Spleen (tissue), 7 donors: ENCODE measurements around the gene UROC1.

Experiments used
- POLR2A ChIP-seq, 3 donors: fragments of 450-650 bp; IDR thresholded peaks; one replicate each; pipeline ENCODE4 v1.5.1; 2017; ENCODE audit warnings: antibody characterized with exemption in 3 of 3, mild to moderate bottlenecking in 1 of 3
- POLR2AphosphoS5 ChIP-seq, 3 donors: sonication (generic); formaldehyde crosslinking; IDR thresholded peaks; one replicate each; pipeline ENCODE4 v1.5.1; 2017; ENCODE audit warnings: antibody characterized with exemption in 3 of 3
- TF ChIP-seq, protein P1 (sequence below), 11 experiments: fragments of 200-600 bp in 7 of 11; fragments of 450-650 bp in 4 of 11; sonication (generic) in 4 of 11; IDR thresholded peaks in 8 of 11; conservative IDR thresholded peaks in 3 of 11; 1 replicate in 7 of 11; 2 replicates in 4 of 11; pipeline versions ENCODE4 v1.4.0 to v1.8.0; 2016 to 2021; ENCODE audit warnings: antibody characterized with exemption in 11 of 11, inconsistent platforms in 4 of 11, mild to moderate bottlenecking in 1 of 11
- donor health status: DM: no; HTN: no; CAD: no; lungs with moderate emphysema.
- donor health status: DM: no; HTN: no; CAD: no.
- donor health status: DM: no; HTN: no; CAD: no.

DNA sequence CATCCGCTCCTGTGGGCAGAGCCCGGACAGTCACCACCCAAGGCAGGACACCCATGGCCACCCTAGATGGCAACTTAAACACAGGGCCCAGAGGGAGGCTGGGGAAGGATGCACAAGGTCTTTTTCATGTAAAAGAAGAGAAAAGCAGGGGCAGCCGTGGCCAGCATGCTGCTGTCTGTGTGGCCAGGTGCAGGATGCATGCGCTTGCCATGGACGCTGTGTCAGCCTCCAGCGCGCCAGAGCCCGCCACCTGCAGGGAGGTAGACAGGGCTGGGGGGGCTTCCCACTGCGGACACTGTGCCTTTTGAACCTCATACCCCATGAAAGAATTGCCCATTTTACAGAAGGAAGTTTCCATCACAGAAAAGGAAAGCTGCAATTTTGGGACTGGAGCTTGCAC lies 18.2 kb downstream of the UROC1 start:
- TF ChIP-seq, protein P1, sequence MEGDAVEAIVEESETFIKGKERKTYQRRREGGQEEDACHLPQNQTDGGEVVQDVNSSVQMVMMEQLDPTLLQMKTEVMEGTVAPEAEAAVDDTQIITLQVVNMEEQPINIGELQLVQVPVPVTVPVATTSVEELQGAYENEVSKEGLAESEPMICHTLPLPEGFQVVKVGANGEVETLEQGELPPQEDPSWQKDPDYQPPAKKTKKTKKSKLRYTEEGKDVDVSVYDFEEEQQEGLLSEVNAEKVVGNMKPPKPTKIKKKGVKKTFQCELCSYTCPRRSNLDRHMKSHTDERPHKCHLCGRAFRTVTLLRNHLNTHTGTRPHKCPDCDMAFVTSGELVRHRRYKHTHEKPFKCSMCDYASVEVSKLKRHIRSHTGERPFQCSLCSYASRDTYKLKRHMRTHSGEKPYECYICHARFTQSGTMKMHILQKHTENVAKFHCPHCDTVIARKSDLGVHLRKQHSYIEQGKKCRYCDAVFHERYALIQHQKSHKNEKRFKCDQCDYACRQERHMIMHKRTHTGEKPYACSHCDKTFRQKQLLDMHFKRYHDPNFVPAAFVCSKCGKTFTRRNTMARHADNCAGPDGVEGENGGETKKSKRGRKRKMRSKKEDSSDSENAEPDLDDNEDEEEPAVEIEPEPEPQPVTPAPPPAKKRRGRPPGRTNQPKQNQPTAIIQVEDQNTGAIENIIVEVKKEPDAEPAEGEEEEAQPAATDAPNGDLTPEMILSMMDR (IDR thresholded peaks at IDR 0.05 in 8 of 11, conservative IDR thresholded peaks at IDR 0.05 in 3 of 11), result no peak
- no peak for TF ChIP-seq POLR2A (IDR thresholded peaks at IDR 0.05)
- no peak for TF ChIP-seq POLR2AphosphoS5 (IDR thresholded peaks at IDR 0.05)
